Measurements from ENCODE around the gene HEPH.

GRCh38 chrX:66164931-66165330 is 884 bp downstream of the HEPH start:
- TF ChIP-seq CTCF (IDR thresholded peaks at IDR 0.05): no peak
- TF ChIP-seq POLR2A (IDR thresholded peaks at IDR 0.05): no peak
